B cell (primary cell): Measurements from ENCODE around the gene RINT1. TPM values are rescaled to one million over a fixed set of nuclear protein-coding genes. Genes with fewer than 3 reads are reported as not detected.

Source experiments
- ATAC-seq: fragments of 200-7000 bp; cut with Tn5 transposase; one replicate; pipeline ENCODE4 v1.10.0; 2021; ENCODE audit warnings: low read depth, mild to moderate bottlenecking, moderate number of reproducible peaks, moderate library complexity
- CTCF ChIA-PET: fragments of 350-600 bp; sonication (Branson Sonifier 250); formaldehyde crosslinking; loops from one replicate; lab custom pipeline; 2021; ENCODE audit warnings: antibody characterized with exemption, inconsistent platforms; lab: Charles Lee
- POLR2A ChIA-PET: fragments of 350-600 bp; sonication (Branson Sonifier 250); formaldehyde crosslinking; loops from one replicate; lab custom pipeline; 2021; ENCODE audit warnings: antibody characterized with exemption; lab: Charles Lee
- DNase-seq: peaks from one replicate; pipeline ENCODE4 v3.0.0; 2013
- H2AFZ ChIP-seq: 2 replicates; pipeline ENCODE4 v1.6.1; 2012; ENCODE audit warnings: mild to moderate bottlenecking, low read depth, low read length; ENCODE audit not compliant: insufficient read depth, poor library complexity, severe bottlenecking
- H3K27ac ChIP-seq, 2 donors: 1 replicate in 1 of 2; 2 replicates in 1 of 2; pipeline ENCODE4 v1.5.1; 2012 to 2013; ENCODE audit warnings: low read length in 2 of 2, mild to moderate bottlenecking in 2 of 2, moderate library complexity in 1 of 2
- H3K27me3 ChIP-seq, 4 experiments: fragments of 200-600 bp in 1 of 4; sonication (generic) in 1 of 4; replicated peaks in 1 of 4; 1 replicate in 2 of 4; 2 replicates in 2 of 4; pipeline versions ENCODE4 v1.6.1 to v1.7.0; 2013 to 2016; ENCODE audit warnings: low read length in 3 of 4, mild to moderate bottlenecking in 2 of 4, mixed read lengths in 1 of 4, moderate library complexity in 1 of 4; ENCODE audit not compliant: insufficient read depth in 4 of 4, control insufficient read depth in 3 of 4; ENCODE audit errors: control extremely low read depth in 1 of 4
- H3K36me3 ChIP-seq, 2 experiments: replicated peaks in 1 of 2; 1 replicate in 1 of 2; 2 replicates in 1 of 2; pipeline versions ENCODE4 v1.6.1 to v1.7.1; 2013; ENCODE audit warnings: low read length in 1 of 2; ENCODE audit not compliant: insufficient read depth in 2 of 2, control insufficient read depth in 1 of 2; ENCODE audit errors: control extremely low read depth in 1 of 2, extremely low read depth in 1 of 2
- H3K4me1 ChIP-seq, 2 donors: fragments of 200-600 bp in 1 of 2; sonication (generic) in 1 of 2; 1 replicate in 1 of 2; 2 replicates in 1 of 2; pipeline versions ENCODE4 v1.5.1 to v1.6.1; 2013 to 2017; ENCODE audit warnings: low read length in 2 of 2; ENCODE audit not compliant: control insufficient read depth in 2 of 2, insufficient read depth in 2 of 2
- H3K4me2 ChIP-seq: replicated peaks from 2 replicates; pipeline ENCODE3; 2012; ENCODE audit warnings: mild to moderate bottlenecking, low read depth, low read length; ENCODE audit not compliant: poor library complexity, severe bottlenecking
- H3K4me3 ChIP-seq, 5 experiments: fragments of 200-600 bp in 1 of 5; sonication (generic) in 1 of 5; 1 replicate in 3 of 5; 2 replicates in 2 of 5; pipeline versions ENCODE4 v1.5.1 to v1.7.0; 2011 to 2016; ENCODE audit warnings: low read length in 4 of 5, mild to moderate bottlenecking in 4 of 5, low read depth in 2 of 5, control low read depth in 1 of 5, moderate library complexity in 1 of 5; ENCODE audit not compliant: insufficient read depth in 1 of 5; ENCODE audit errors: control extremely low read depth in 1 of 5, extremely low read depth in 1 of 5
- H3K79me2 ChIP-seq: fragments of 200-600 bp; sonication (generic); one replicate; pipeline ENCODE4 v1.6.0; 2016; ENCODE audit warnings: low read length; ENCODE audit not compliant: control insufficient read depth, insufficient read depth
- H3K9ac ChIP-seq: fragments of 200-600 bp; sonication (generic); 2 replicates; pipeline ENCODE4 v1.6.1; 2017; ENCODE audit warnings: mild to moderate bottlenecking, low read length, moderate library complexity
- H3K9me3 ChIP-seq, 3 donors: one replicate each; pipeline versions ENCODE4 v1.6.1 to v1.7.1; 2013; ENCODE audit warnings: low read length in 2 of 3; ENCODE audit not compliant: control insufficient read depth in 2 of 3, insufficient read depth in 1 of 3; ENCODE audit errors: control extremely low read depth in 1 of 3
- H4K20me1 ChIP-seq: 2 replicates; pipeline ENCODE4 v1.6.0; 2012; ENCODE audit warnings: mild to moderate bottlenecking, low read length; ENCODE audit not compliant: insufficient read depth, control insufficient read depth, poor library complexity, severe bottlenecking
- H3K27ac Mint-ChIP-seq: one replicate; pipeline ENCODE4 v1.8.0; 2021; ENCODE audit warnings: mixed read lengths
- H3K27me3 Mint-ChIP-seq: one replicate; pipeline ENCODE4 v1.8.0; 2021; ENCODE audit warnings: mixed read lengths
- H3K4me1 Mint-ChIP-seq: one replicate; pipeline ENCODE4 v1.8.0; 2021; ENCODE audit warnings: mixed read lengths
- H3K4me3 Mint-ChIP-seq: one replicate; pipeline ENCODE4 v1.8.0; 2021; ENCODE audit warnings: mixed read lengths
- H3K9me3 Mint-ChIP-seq: one replicate; pipeline ENCODE4 v1.8.0; 2022; ENCODE audit warnings: mixed read lengths; ENCODE audit not compliant: insufficient read depth
- CTCF ChIP-seq: fragments of 200-600 bp; IDR thresholded peaks from one replicate; pipeline ENCODE4 v1.8.0; 2022; ENCODE audit warnings: antibody characterized with exemption, mild to moderate bottlenecking
- EZH2 ChIP-seq: IDR thresholded peaks from 2 replicates; pipeline ENCODE4 v1.6.1; 2012; ENCODE audit warnings: borderline replicate concordance, low read depth, mild to moderate bottlenecking, moderate library complexity, low read length; ENCODE audit not compliant: insufficient read depth, poor library complexity, severe bottlenecking
- WGBS: methylation state at CpG from one replicate; pipeline ENCODE4 v1.1.5; 2013; ENCODE audit warnings: missing lambda C conversion rate; ENCODE audit not compliant: insufficient coverage; 5-methylcytosine and 5-hydroxymethylcytosine counted together
- intact Hi-C: fragments of 100-400 bp; cut with micrococcal nuclease; formaldehyde crosslinking; loops from one replicate; pipeline ENCODE4 v1.10.0; 2022
- polyA plus RNA-seq: library from polyadenylated mRNA; depleted of rRNA; stranded (reverse); fragments of >200 nt; gene quantifications from 2 replicates; pipeline ENCODE4 v1.2.3, GENCODE V29; 2012
- total RNA-seq, 2 donors: library from RNA; stranded (reverse); fragments of 120-200 nt in 1 of 2; gene quantifications; 1 replicate in 1 of 2; 2 replicates in 1 of 2; pipeline versions ENCODE4 v1.2.3 to v1.2.4, GENCODE V29; 2013 to 2022

Gene RINT1
- total and polyA plus RNA-seq, 2 donors (not counting 1 experiment from before 2014, with no cell fraction given), result 12.4 to 27.2 TPM

GRCh38 chr7:105613611-105614330 is 81.8 kb downstream of the RINT1 start:
- Mint-ChIP-seq H3K9me3 (no peaks in the 10 kb centered on the region), H3K27ac (no peak overlapping the region), H3K4me1 (no peaks in the 10 kb centered on the region), H3K4me3 (no peak overlapping the region), H3K27me3 (no peaks in the 10 kb centered on the region)
- DNase-seq, result no peak
- H3K4me3 ChIP-seq, result no peak overlapping the region
- H3K9me3 ChIP-seq, result no peaks in the 10 kb centered on the region
- H3K4me2 ChIP-seq, result no peak overlapping the region
- POLR2A ChIA-PET, result no interaction called here
- no peak overlapping the region for H2AFZ ChIP-seq
- H4K20me1 ChIP-seq, result no peaks in the 10 kb centered on the region
- no peaks in the 10 kb centered on the region for H3K4me1 ChIP-seq
- no peaks in the 10 kb centered on the region for H3K79me2 ChIP-seq
- CTCF ChIA-PET, result no interaction called here
- no peaks in the 10 kb centered on the region for H3K27me3 ChIP-seq
- WGBS, result 97% methylated on average over 30 of the region's 32 CpGs
- intact Hi-C loops, result no loop called here
- ATAC-seq, result no peak
- TF ChIP-seq CTCF, result no peak
- no peak overlapping the region for H3K27ac ChIP-seq
- peaks cover 0 to 53% of the 10 kb centered on the region in 2 experiments for H3K36me3 ChIP-seq
- H3K9ac ChIP-seq, result no peak overlapping the region

- Histone ChIP-seq H3K36me3 (peaks cover 0 to 55% of the 10 kb centered on the region in 2 experiments), H2AFZ (no peak overlapping the region), H3K9ac (no peak overlapping the region), H3K4me1 (no peaks in the 10 kb centered on the region), H3K4me2 (no peak overlapping the region), H3K27ac (no peak overlapping the region), H4K20me1 (no peaks in the 10 kb centered on the region), H3K4me3 (no peak overlapping the region), H3K27me3 (no peaks in the 10 kb centered on the region), H3K9me3 (no peaks in the 10 kb centered on the region), H3K79me2 (no peaks in the 10 kb centered on the region)
- ATAC-seq, result no peak
- intact Hi-C loops, result no loop called here
- TF ChIP-seq EZH2, result no peak
- no peak for TF ChIP-seq CTCF
- no peaks in the 10 kb centered on the region for H3K9me3 Mint-ChIP-seq
- POLR2A ChIA-PET, result no interaction called here
- CTCF ChIA-PET, result no interaction called here
- H3K27ac Mint-ChIP-seq, result no peak overlapping the region
- DNase-seq, result no peak
- H3K4me1 Mint-ChIP-seq, result no peaks in the 10 kb centered on the region
- H3K4me3 Mint-ChIP-seq, result no peak overlapping the region
- no peaks in the 10 kb centered on the region for H3K27me3 Mint-ChIP-seq
- 93% methylated on average over 20 of the region's 20 CpGs for WGBS
Measured at GRCh38 chr7:105614341-105614840, 82.4 kb downstream of the RINT1 start.

Other genes with a start within 250 kb of the RINT1 start
- 108 and 116 TPM in 2 replicates for gene SRPK2, start 143.3 kb upstream of the RINT1 start, total RNA-seq
- 15.2 and 19.2 TPM in 2 replicates for gene SRPK2, start 143.3 kb upstream of the RINT1 start, polyA plus RNA-seq
- 7.1 and 7.7 TPM in 2 replicates for gene PUS7, start 9.9 kb upstream of the RINT1 start, total RNA-seq
- 2.0 and 2.1 TPM in 2 replicates for gene PUS7, start 9.9 kb upstream of the RINT1 start, polyA plus RNA-seq
- not detected in 2 replicates for gene EFCAB10, start 49.3 kb downstream of the RINT1 start, total RNA-seq
- not detected in 2 replicates for gene EFCAB10, start 49.3 kb downstream of the RINT1 start, polyA plus RNA-seq